ENCODE results near the gene IGLL5.

DNA sequence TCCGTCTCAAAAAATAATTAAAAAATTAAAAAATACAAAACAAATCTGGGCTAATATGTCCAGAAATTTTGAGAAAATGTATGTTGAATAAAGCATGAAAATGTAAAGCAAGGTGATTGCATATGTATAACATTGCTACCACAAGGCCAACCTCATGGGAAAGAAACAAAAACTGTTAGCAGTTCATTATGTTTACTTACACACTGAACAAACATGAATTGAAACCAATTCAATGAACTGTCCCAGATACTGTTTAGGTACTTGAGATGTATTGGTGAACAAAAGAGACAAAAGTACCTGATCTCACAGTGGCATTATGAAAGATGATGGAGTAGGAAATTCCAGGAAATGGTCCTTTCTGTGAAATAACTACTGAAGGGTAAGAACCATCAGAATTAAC lies 43.8 kb upstream of the IGLL5 start:
- TF ChIP-seq, protein P1, sequence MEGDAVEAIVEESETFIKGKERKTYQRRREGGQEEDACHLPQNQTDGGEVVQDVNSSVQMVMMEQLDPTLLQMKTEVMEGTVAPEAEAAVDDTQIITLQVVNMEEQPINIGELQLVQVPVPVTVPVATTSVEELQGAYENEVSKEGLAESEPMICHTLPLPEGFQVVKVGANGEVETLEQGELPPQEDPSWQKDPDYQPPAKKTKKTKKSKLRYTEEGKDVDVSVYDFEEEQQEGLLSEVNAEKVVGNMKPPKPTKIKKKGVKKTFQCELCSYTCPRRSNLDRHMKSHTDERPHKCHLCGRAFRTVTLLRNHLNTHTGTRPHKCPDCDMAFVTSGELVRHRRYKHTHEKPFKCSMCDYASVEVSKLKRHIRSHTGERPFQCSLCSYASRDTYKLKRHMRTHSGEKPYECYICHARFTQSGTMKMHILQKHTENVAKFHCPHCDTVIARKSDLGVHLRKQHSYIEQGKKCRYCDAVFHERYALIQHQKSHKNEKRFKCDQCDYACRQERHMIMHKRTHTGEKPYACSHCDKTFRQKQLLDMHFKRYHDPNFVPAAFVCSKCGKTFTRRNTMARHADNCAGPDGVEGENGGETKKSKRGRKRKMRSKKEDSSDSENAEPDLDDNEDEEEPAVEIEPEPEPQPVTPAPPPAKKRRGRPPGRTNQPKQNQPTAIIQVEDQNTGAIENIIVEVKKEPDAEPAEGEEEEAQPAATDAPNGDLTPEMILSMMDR (conservative IDR thresholded peaks at IDR 0.05; ENCODE audit: low read depth, low read length): no peak
- no peak for TF ChIP-seq EZH2 (IDR thresholded peaks at IDR 0.05; ENCODE audit: low read length, unreplicated experiment)

All from PC-3 (cell line).